Liver (tissue), 9 donors: ENCODE measurements around the gene CDC27. TPM values are rescaled to one million over a fixed set of nuclear protein-coding genes. Genes with fewer than 3 reads are reported as not detected.
"Not testable (repeated sequence)": the region's sequence is repeated elsewhere in the genome, so short reads cannot be mapped to it uniquely, and the experiment has no call there.

Source experiments
- DNase-seq: peaks from one replicate; pipeline ENCODE4 v3.0.0-alpha.2; 2017; ENCODE audit warnings: low spot score
- H3K27ac ChIP-seq, 2 donors: one replicate each; pipeline ENCODE4 v1.7.0; 2013; ENCODE audit warnings: inconsistent platforms in 2 of 2, low read length in 2 of 2, control low read depth in 1 of 2, low read depth in 1 of 2, mild to moderate bottlenecking in 1 of 2
- H3K27me3 ChIP-seq, 4 donors: one replicate each; pipeline versions ENCODE4 v1.6.1 to v1.7.0; 2013; ENCODE audit warnings: low read length in 3 of 4, inconsistent platforms in 1 of 4, mild to moderate bottlenecking in 1 of 4, moderate library complexity in 1 of 4; ENCODE audit not compliant: control insufficient read depth in 4 of 4, insufficient read depth in 4 of 4
- H3K36me3 ChIP-seq, 4 donors: one replicate each; pipeline versions ENCODE4 v1.6.1 to v1.7.0; 2013; ENCODE audit warnings: low read length in 3 of 4, mild to moderate bottlenecking in 3 of 4, low read depth in 1 of 4, moderate library complexity in 1 of 4; ENCODE audit not compliant: control insufficient read depth in 4 of 4, insufficient read depth in 3 of 4
- H3K4me1 ChIP-seq, 4 donors: one replicate each; pipeline versions ENCODE4 v1.6.1 to v1.7.0; 2013; ENCODE audit warnings: low read length in 3 of 4, mild to moderate bottlenecking in 3 of 4, moderate library complexity in 1 of 4; ENCODE audit not compliant: control insufficient read depth in 4 of 4, insufficient read depth in 4 of 4
- H3K4me3 ChIP-seq, 3 donors: one replicate each; pipeline versions ENCODE4 v1.6.1 to v1.7.0; 2013; ENCODE audit warnings: low read length in 3 of 3, control low read depth in 1 of 3, low read depth in 1 of 3, mild to moderate bottlenecking in 1 of 3
- H3K9ac ChIP-seq, 2 donors: one replicate each; pipeline ENCODE4 v1.7.0; 2013; ENCODE audit warnings: low read length in 2 of 2, mild to moderate bottlenecking in 2 of 2, moderate library complexity in 2 of 2, control low read depth in 1 of 2, low read depth in 1 of 2
- H3K9me3 ChIP-seq, 4 donors: one replicate each; pipeline versions ENCODE4 v1.6.1 to v1.7.0; 2013; ENCODE audit warnings: low read length in 3 of 4; ENCODE audit not compliant: control insufficient read depth in 4 of 4
- EGR1 ChIP-seq, 2 donors: IDR thresholded peaks; 2 replicates each; pipeline ENCODE4 v1.6.1; 2016 to 2018; ENCODE audit warnings: antibody characterized with exemption in 2 of 2, low read depth in 2 of 2
- FOXA1 ChIP-seq: IDR thresholded peaks from 2 replicates; pipeline ENCODE4 v1.6.1; 2016; ENCODE audit warnings: antibody characterized with exemption
- GABPA ChIP-seq, 2 donors: IDR thresholded peaks in 1 of 2; conservative IDR thresholded peaks in 1 of 2; 2 replicates each; pipeline ENCODE4 v1.6.1; 2016; ENCODE audit warnings: antibody characterized with exemption in 2 of 2, mild to moderate bottlenecking in 1 of 2, moderate library complexity in 1 of 2
- HNF4A ChIP-seq, 2 donors: conservative IDR thresholded peaks; 2 replicates each; pipeline ENCODE4 v1.6.1; 2016; ENCODE audit warnings: antibody characterized with exemption in 2 of 2, mild to moderate bottlenecking in 2 of 2
- NR2F2 ChIP-seq: IDR thresholded peaks from 2 replicates; pipeline ENCODE4 v1.6.1; 2016; ENCODE audit warnings: antibody characterized with exemption
- RAD21 ChIP-seq, 2 donors: IDR thresholded peaks; 2 replicates each; pipeline ENCODE4 v1.6.1; 2016; ENCODE audit warnings: antibody characterized with exemption in 2 of 2, mild to moderate bottlenecking in 2 of 2
- REST ChIP-seq: IDR thresholded peaks from 2 replicates; pipeline ENCODE4 v1.6.1; 2016; ENCODE audit warnings: antibody characterized with exemption, mild to moderate bottlenecking
- RXRA ChIP-seq, 2 donors: IDR thresholded peaks; 2 replicates each; pipeline ENCODE4 v1.6.1; 2017 to 2018; ENCODE audit warnings: antibody characterized with exemption in 2 of 2, mild to moderate bottlenecking in 1 of 2
- TAF1 ChIP-seq: conservative IDR thresholded peaks from 2 replicates; pipeline ENCODE4 v1.6.1; 2016; ENCODE audit warnings: antibody characterized with exemption, mild to moderate bottlenecking
- ZBTB33 ChIP-seq: IDR thresholded peaks from 2 replicates; pipeline ENCODE4 v1.6.1; 2016; ENCODE audit warnings: antibody characterized with exemption
- WGBS: extraction: QIAGEN DNeasy Blood & Tissue Kit; methylation state at CpG from one replicate; pipeline ENCODE4 v1.1.7; 2013; 5-methylcytosine and 5-hydroxymethylcytosine counted together
- polyA plus RNA-seq, 2 donors: library from polyadenylated mRNA; stranded (reverse) in 1 of 2; unstranded in 1 of 2; fragments of 200-250 nt in 1 of 2; fragments of >200 nt in 1 of 2; fragmentation: Nextera tagmentation in 1 of 2; extraction: Ambion mirVana in 1 of 2; gene quantifications; one replicate each; pipeline versions ENCODE4 v1.2.1 to v1.2.3, GENCODE V29; 2013 to 2015
- total RNA-seq, 2 donors: library from RNA; depleted of rRNA; stranded (reverse); fragments of >200 nt; gene quantifications; one replicate each; pipeline ENCODE4 v1.2.3, GENCODE V29; 2014
- donor health status: healthy.
- donor health status: healthy.
- donor health status: healthy.
- donor health status: healthy.
- donor health status: healthy.

The CDC27 gene
- total and polyA plus RNA-seq, 4 donors: 16.8 to 148 (median 27.1) TPM

GRCh38 chr17:47170710-47171109, 18.4 kb downstream of the CDC27 start:
- DNase-seq: no peak
- peaks cover 3 to 22% (median 15%) of the 10 kb centered on the region in 4 donors for H3K36me3 ChIP-seq
- TF ChIP-seq TAF1 (no peak), RAD21 (IDR thresholded peaks at IDR 0.05) (no peak), RXRA (IDR thresholded peaks at IDR 0.05) (no peak), HNF4A (conservative IDR thresholded peaks at IDR 0.05) (no peak), EGR1 (IDR thresholded peaks at IDR 0.05; ENCODE audit: low read depth in 2 of 2) (no peak)
- no peak overlapping the region for H3K27ac ChIP-seq
- H3K27me3 ChIP-seq: no peaks in the 10 kb centered on the region
- 97% methylated on average over 4 of the region's 4 CpGs for WGBS
- no peak overlapping the region for H3K4me3 ChIP-seq
- H3K4me1 ChIP-seq: peaks cover 0 to 2% (median 0%) of the 10 kb centered on the region in 4 donors
- H3K9ac ChIP-seq: no peak overlapping the region
- H3K9me3 ChIP-seq: no peaks in the 10 kb centered on the region

GRCh38 chr17:47168896-47169295, 20.2 kb downstream of the CDC27 start:
- not testable (repeated sequence) for H3K9me3 ChIP-seq, H3K9ac ChIP-seq, H3K27me3 ChIP-seq, H3K4me3 ChIP-seq, H3K4me1 ChIP-seq, H3K27ac ChIP-seq, DNase-seq
- peaks cover 3 to 24% (median 15%) of the 10 kb centered on the region in 4 donors for H3K36me3 ChIP-seq
- WGBS: 94% methylated on average over 4 of the region's 4 CpGs

GRCh38 chr17:47166854-47167253, 22.2 kb downstream of the CDC27 start:
- DNase-seq, H3K4me3 ChIP-seq, H3K27ac ChIP-seq, H3K9me3 ChIP-seq, H3K27me3 ChIP-seq, H3K4me1 ChIP-seq, H3K9ac ChIP-seq: not testable (repeated sequence)
- 94% methylated on average over 5 of the region's 5 CpGs for WGBS
- H3K36me3 ChIP-seq: peaks cover 3 to 24% (median 15%) of the 10 kb centered on the region in 4 donors

- Histone ChIP-seq H3K27ac (no peak overlapping the region), H3K4me3 (no peak overlapping the region), H3K36me3 (peaks cover 4 to 29% (median 20%) of the 10 kb centered on the region in 4 donors), H3K9me3 (no peaks in the 10 kb centered on the region), H3K4me1 (peaks cover 0 to 3% (median under 1%) of the 10 kb centered on the region in 4 donors), H3K27me3 (no peaks in the 10 kb centered on the region), H3K9ac (no peak overlapping the region)
- DNase-seq: no peak
- 91% methylated on average over 2 of the region's 2 CpGs for WGBS
- TF ChIP-seq REST (no peak), ZBTB33 (no peak), GABPA (IDR thresholded peaks at IDR 0.05 in 1 of 2, conservative IDR thresholded peaks at IDR 0.05 in 1 of 2) (no peak), NR2F2 (no peak), FOXA1 (no peak)
Observed at GRCh38 chr17:47165137-47165536, 24.0 kb downstream of the CDC27 start.
